Measurements from ENCODE around the gene USP54. TPM values are rescaled to one million over a fixed set of nuclear protein-coding genes. Genes with fewer than 3 reads are reported as not detected.

The USP54 gene
- polyA plus RNA-seq, 1 donor: 19.6 TPM

GRCh38 chr10:73459683-73460314 lies 131.3 kb downstream of the USP54 start:
- no peak for DNase-seq

- no peak for DNase-seq
Observed at GRCh38 chr10:73456187-73456890, 134.8 kb downstream of the USP54 start.

GRCh38 chr10:73449113-73449512 lies 142.0 kb downstream of the USP54 start:
- DNase-seq: no peak

GRCh38 chr10:73448384-73448783 lies 142.8 kb downstream of the USP54 start:
- DNase-seq: no peak

Other genes starting within 250 kb of the USP54 start
- gene CFAP70, start 232.5 kb downstream of the USP54 start, polyA plus RNA-seq (ENCODE audit: insufficient read length): 1.9 TPM
- gene ANXA7, start 177.3 kb downstream of the USP54 start, polyA plus RNA-seq (ENCODE audit: insufficient read length): 59.1 TPM
- 47.4 TPM for gene MSS51, start 157.8 kb downstream of the USP54 start, polyA plus RNA-seq (ENCODE audit: insufficient read length)
- gene PPP3CB, start 95.3 kb downstream of the USP54 start, polyA plus RNA-seq (ENCODE audit: insufficient read length): 184 TPM
- 768 TPM for gene MYOZ1, start 50.1 kb upstream of the USP54 start, polyA plus RNA-seq (ENCODE audit: insufficient read length)
- gene SYNPO2L, start 64.7 kb upstream of the USP54 start, polyA plus RNA-seq (ENCODE audit: insufficient read length): 263 TPM
- 14.6 TPM for gene AGAP5, start 106.8 kb upstream of the USP54 start, polyA plus RNA-seq (ENCODE audit: insufficient read length)
- 50.5 TPM for gene SEC24C, start 153.0 kb upstream of the USP54 start, polyA plus RNA-seq (ENCODE audit: insufficient read length)
- 30.6 TPM for gene CHCHD1, start 190.7 kb upstream of the USP54 start, polyA plus RNA-seq (ENCODE audit: insufficient read length)
- gene ZSWIM8, start 194.3 kb upstream of the USP54 start, polyA plus RNA-seq (ENCODE audit: insufficient read length): 80.1 TPM
- 20.2 TPM for gene NDST2, start 220.3 kb upstream of the USP54 start, polyA plus RNA-seq (ENCODE audit: insufficient read length)